Measurements from ENCODE around the gene MAML2. TPM values are rescaled to one million over a fixed set of nuclear protein-coding genes. Genes with fewer than 3 reads are reported as not detected.

MAML2 gene
- total RNA-seq, 3 donors from 2014 or later (not counting 1 experiment from before 2014, with no cell fraction given) = 14.2 to 20.5 (median 16.1) TPM

GRCh38 chr11:95926726-95927125, 416.3 kb downstream of the MAML2 start:
- peaks cover 11% of the 10 kb centered on the region for H3K36me3 Mint-ChIP-seq

More at GRCh38 chr11:95926726-95927125, 416.3 kb downstream of the MAML2 start:
- no peak for ATAC-seq
- Mint-ChIP-seq H3K4me1 (peaks cover 25 to 27% of the 10 kb centered on the region in 2 donors), H3K27me3 (ENCODE audit: low read depth in 2 of 2) (peaks cover 22 to 33% of the 10 kb centered on the region in 2 donors), H3K9me3 (peaks cover 4 to 8% of the 10 kb centered on the region in 2 donors), H3K27ac (no peak overlapping the region), H3K4me3 (no peak overlapping the region)
- Histone ChIP-seq H3K27ac (ENCODE audit: low read length) (no peak overlapping the region), H3K4me1 (ENCODE audit: control insufficient read depth, insufficient read depth, low read length) (peaks cover 2% of the 10 kb centered on the region), H3K36me3 (ENCODE audit: control insufficient read depth, insufficient read depth, low read length) (no peaks in the 10 kb centered on the region), H3K4me3 (ENCODE audit: low read length) (no peak overlapping the region), H3K9me3 (ENCODE audit: control insufficient read depth, insufficient read depth, low read length) (peaks cover 4% of the 10 kb centered on the region), H3K27me3 (ENCODE audit: control insufficient read depth, insufficient read depth, low read length) (peaks cover 2% of the 10 kb centered on the region)
- intact Hi-C loops (cut with micrococcal nuclease) = no loop called here
- TF ChIP-seq CTCF (IDR thresholded peaks at IDR 0.05) = no peak
- no peak for DNase-seq
- WGBS (ENCODE audit: insufficient coverage) = 100% methylated on average over 1 of the region's 1 CpG

Other genes starting within 250 kb of the MAML2 start
- 10 to 100 TPM; 36.2 to 42.1 (median 38.0) TPM for gene CCDC82, start 46.7 kb upstream of the MAML2 start, total RNA-seq
- 1 to 10 TPM; 4.5 to 6.1 (median 5.5) TPM for gene JRKL, start 46.8 kb upstream of the MAML2 start, total RNA-seq